ENCODE measurements around the gene MID1.
"Not testable (repeated sequence)": the region's sequence is repeated elsewhere in the genome, so short reads cannot be mapped to it uniquely, and the experiment has no call there.

Gene MID1

DNA sequence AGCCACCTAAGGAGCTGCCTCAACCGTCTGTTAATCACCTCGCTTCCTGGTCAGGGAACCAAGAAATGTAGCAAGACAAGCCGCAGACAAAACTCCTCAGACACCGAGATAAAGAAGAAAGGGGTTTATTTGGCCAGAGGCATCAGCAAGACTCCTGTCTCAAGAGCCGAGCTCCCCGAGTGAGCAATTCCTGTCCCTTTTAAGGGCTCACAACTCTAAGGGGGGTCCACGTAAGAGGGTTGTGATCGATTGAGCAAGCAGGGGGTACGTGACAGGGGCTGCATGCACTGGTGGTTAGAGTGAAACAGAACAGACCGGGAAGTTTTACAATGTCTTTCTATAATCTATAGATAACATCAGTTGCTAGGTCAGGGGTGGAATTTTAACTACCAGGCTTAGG, 30.6 kb downstream of the MID1 start:
- not testable (repeated sequence) for H3K9me3 ChIP-seq (ENCODE audit: low read length); H3K4me3 ChIP-seq (ENCODE audit: low read depth in 1 of 2, low read length in 2 of 2); H3K9ac ChIP-seq (ENCODE audit: low read length); H3K4me1 ChIP-seq (ENCODE audit: insufficient read depth, low read length); H3K27me3 ChIP-seq (ENCODE audit: control insufficient read depth in 1 of 2, insufficient read depth in 2 of 2, low read length in 2 of 2); H3K27ac ChIP-seq (ENCODE audit: low read depth, low read length); H3K36me3 ChIP-seq (ENCODE audit: insufficient read depth, low read length)

DNA sequence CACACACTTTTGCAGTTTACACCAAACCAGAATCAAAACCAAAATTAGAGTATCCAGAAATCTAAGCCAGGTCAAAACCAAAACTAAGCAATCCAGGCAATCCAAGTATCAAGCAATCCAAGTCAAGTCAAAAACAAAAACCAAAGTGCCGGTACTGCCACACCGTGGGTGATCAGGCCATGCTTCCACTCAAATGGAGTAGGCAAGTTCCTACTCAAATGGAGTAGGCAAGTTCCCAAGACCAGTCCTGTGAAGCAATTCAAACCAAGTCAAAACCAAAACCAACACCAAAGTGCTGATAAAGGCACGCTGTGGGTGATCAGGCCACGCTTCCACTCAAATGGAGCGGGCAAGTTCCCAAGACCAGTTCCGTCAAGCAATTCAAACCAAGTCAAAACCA, 31.3 kb downstream of the MID1 start:
- H3K27ac ChIP-seq (ENCODE audit: low read depth, low read length) = no peak overlapping the region
- no peak overlapping the region for H3K4me3 ChIP-seq (ENCODE audit: low read depth in 1 of 2, low read length in 2 of 2)
- H3K9me3 ChIP-seq (ENCODE audit: low read length) = no peaks in the 10 kb centered on the region
- no peak overlapping the region for H3K9ac ChIP-seq (ENCODE audit: low read length)
- no peaks in the 10 kb centered on the region for H3K36me3 ChIP-seq (ENCODE audit: insufficient read depth, low read length)
- no peaks in the 10 kb centered on the region for H3K4me1 ChIP-seq (ENCODE audit: insufficient read depth, low read length)
- H3K27me3 ChIP-seq (ENCODE audit: control insufficient read depth in 1 of 2, insufficient read depth in 2 of 2, low read length in 2 of 2) = no peaks in the 10 kb centered on the region

DNA sequence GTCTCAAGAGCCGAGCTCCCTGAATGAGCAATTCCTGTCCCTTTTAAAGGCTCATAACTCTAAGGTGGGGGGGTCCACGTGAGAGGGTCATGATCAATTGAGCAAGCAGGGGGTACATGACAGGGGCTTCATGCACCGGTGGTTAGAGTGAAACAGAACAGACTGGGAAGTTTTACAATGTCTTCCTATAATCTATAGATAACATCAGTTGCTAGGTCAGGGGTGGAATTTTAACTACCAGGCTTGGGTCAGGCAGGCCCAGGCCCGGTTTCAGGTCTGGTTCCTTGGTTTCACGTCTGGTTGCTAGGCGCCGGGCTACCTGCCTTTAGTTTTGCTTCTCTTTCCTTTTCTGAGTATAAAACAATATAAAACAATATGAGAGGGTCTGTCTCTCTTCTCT, 35.5 kb downstream of the MID1 start:
- H3K27me3 ChIP-seq (ENCODE audit: control insufficient read depth in 1 of 2, insufficient read depth in 2 of 2, low read length in 2 of 2); H3K9me3 ChIP-seq (ENCODE audit: low read length); H3K4me1 ChIP-seq (ENCODE audit: insufficient read depth, low read length); H3K36me3 ChIP-seq (ENCODE audit: insufficient read depth, low read length); H3K27ac ChIP-seq (ENCODE audit: low read depth, low read length); H3K9ac ChIP-seq (ENCODE audit: low read length); H3K4me3 ChIP-seq (ENCODE audit: low read depth in 1 of 2, low read length in 2 of 2): not testable (repeated sequence)

- Histone ChIP-seq H3K9me3 (ENCODE audit: low read length) (no peaks in the 10 kb centered on the region), H3K27ac (ENCODE audit: low read depth, low read length) (no peak overlapping the region), H3K36me3 (ENCODE audit: insufficient read depth, low read length) (no peaks in the 10 kb centered on the region)
Measured at GRCh38 chrX:10582945-10583344, 37.4 kb downstream of the MID1 start.

GRCh38 chrX:10582215-10582733, 38.1 kb downstream of the MID1 start:
- H3K4me1 ChIP-seq (ENCODE audit: insufficient read depth, low read length) = peaks cover 5% of the 10 kb centered on the region
- H3K4me3 ChIP-seq (ENCODE audit: low read depth in 1 of 2, low read length in 2 of 2) = no peak overlapping the region
- H3K36me3 ChIP-seq (ENCODE audit: insufficient read depth, low read length) = no peaks in the 10 kb centered on the region
- no peaks in the 10 kb centered on the region for H3K9me3 ChIP-seq (ENCODE audit: low read length)
- H3K27ac ChIP-seq (ENCODE audit: low read depth, low read length) = no peak overlapping the region
- H3K27me3 ChIP-seq (ENCODE audit: control insufficient read depth in 1 of 2, insufficient read depth in 2 of 2, low read length in 2 of 2) = no peaks in the 10 kb centered on the region
- no peak overlapping the region for H3K9ac ChIP-seq (ENCODE audit: low read length)

More at GRCh38 chrX:10582945-10583344, 37.4 kb downstream of the MID1 start:
- Histone ChIP-seq H3K27me3 (ENCODE audit: control insufficient read depth in 1 of 2, insufficient read depth in 2 of 2, low read length in 2 of 2) (no peaks in the 10 kb centered on the region), H3K4me3 (ENCODE audit: low read depth in 1 of 2, low read length in 2 of 2) (no peak overlapping the region), H3K9ac (ENCODE audit: low read length) (no peak overlapping the region), H3K4me1 (ENCODE audit: insufficient read depth, low read length) (peaks cover 1% of the 10 kb centered on the region)

GRCh38 chrX:10579112-10580011, 41.0 kb downstream of the MID1 start:
- H3K9me3 ChIP-seq (ENCODE audit: low read length) = no peaks in the 10 kb centered on the region
- peak overlapping the region; percentile 32 for H3K27ac ChIP-seq (ENCODE audit: low read depth, low read length)
- H3K4me3 ChIP-seq (ENCODE audit: low read depth in 1 of 2, low read length in 2 of 2) = no peak overlapping the region
- no peak overlapping the region for H3K9ac ChIP-seq (ENCODE audit: low read length)
- H3K4me1 ChIP-seq (ENCODE audit: insufficient read depth, low read length) = peaks cover 9% of the 10 kb centered on the region
- no peaks in the 10 kb centered on the region for H3K27me3 ChIP-seq (ENCODE audit: control insufficient read depth in 1 of 2, insufficient read depth in 2 of 2, low read length in 2 of 2)
- H3K36me3 ChIP-seq (ENCODE audit: insufficient read depth, low read length) = no peaks in the 10 kb centered on the region

DNA sequence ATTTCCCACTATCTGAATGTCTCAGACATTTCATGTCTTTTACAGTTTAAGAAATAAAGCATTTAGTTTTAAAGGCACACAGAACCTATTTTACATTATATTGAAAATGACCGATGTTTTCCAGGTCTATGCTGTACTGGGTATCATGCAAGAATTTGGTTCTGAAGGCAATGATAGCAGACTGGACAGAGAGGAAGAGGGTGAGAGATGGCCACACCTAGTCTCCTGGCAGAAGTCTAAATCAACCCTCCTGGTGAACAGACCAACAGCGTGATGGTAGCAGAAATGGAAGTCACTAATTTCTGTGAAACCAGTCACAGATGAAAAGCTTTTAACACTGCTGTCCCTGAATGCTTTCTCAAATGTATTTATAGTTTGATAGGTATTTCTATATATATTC, 41.9 kb downstream of the MID1 start:
- no peak overlapping the region for H3K4me3 ChIP-seq (ENCODE audit: low read depth in 1 of 2, low read length in 2 of 2)
- H3K36me3 ChIP-seq (ENCODE audit: insufficient read depth, low read length) = no peaks in the 10 kb centered on the region
- no peak overlapping the region for H3K27ac ChIP-seq (ENCODE audit: low read depth, low read length)
- peaks cover 9% of the 10 kb centered on the region for H3K4me1 ChIP-seq (ENCODE audit: insufficient read depth, low read length)
- H3K27me3 ChIP-seq (ENCODE audit: control insufficient read depth in 1 of 2, insufficient read depth in 2 of 2, low read length in 2 of 2) = no peaks in the 10 kb centered on the region
- no peak overlapping the region for H3K9ac ChIP-seq (ENCODE audit: low read length)
- H3K9me3 ChIP-seq (ENCODE audit: low read length) = no peaks in the 10 kb centered on the region

- H3K9ac ChIP-seq (ENCODE audit: low read length) = no peak overlapping the region
- H3K36me3 ChIP-seq (ENCODE audit: insufficient read depth, low read length) = no peaks in the 10 kb centered on the region
- H3K9me3 ChIP-seq (ENCODE audit: low read length) = no peaks in the 10 kb centered on the region
- no peaks in the 10 kb centered on the region for H3K27me3 ChIP-seq (ENCODE audit: control insufficient read depth in 1 of 2, insufficient read depth in 2 of 2, low read length in 2 of 2)
- peaks cover 9% of the 10 kb centered on the region for H3K4me1 ChIP-seq (ENCODE audit: insufficient read depth, low read length)
- H3K27ac ChIP-seq (ENCODE audit: low read depth, low read length) = no peak overlapping the region
- H3K4me3 ChIP-seq (ENCODE audit: low read depth in 1 of 2, low read length in 2 of 2) = no peak overlapping the region
Measured at GRCh38 chrX:10577853-10578252, 42.5 kb downstream of the MID1 start.

DNA sequence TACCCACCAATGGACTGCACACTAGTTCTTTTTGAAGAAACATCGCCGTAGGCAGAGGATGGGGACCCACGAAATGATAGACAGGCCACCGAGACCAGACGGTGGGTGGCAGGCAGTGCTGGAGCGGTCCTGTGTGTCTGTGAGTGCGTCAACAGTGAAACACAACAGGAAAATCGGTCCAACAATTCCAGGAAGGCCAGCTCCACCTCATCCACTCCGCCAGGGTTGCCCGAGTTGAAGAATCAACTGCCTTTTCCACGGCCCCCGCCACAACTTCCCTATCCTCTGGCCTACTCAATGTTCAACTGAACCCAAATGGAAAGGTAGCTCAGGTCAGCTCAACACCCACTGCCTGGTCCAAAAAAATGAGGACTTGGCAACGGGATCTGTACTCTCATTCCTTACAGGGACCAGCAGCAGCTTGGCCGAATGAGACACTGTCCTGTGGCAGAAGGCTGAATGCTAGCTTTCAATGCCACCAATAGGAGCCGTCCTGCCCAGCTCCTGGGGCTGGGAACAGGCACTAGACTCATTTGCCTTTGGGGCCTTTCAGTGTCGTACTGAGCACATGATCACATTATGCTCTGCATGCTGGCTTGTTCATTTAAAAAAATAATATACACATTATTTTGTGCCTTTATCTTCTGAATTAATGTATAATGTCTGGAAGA, 43.5 kb downstream of the MID1 start:
- H3K4me3 ChIP-seq (ENCODE audit: low read depth in 1 of 2, low read length in 2 of 2) = no peak overlapping the region
- no peaks in the 10 kb centered on the region for H3K36me3 ChIP-seq (ENCODE audit: insufficient read depth, low read length)
- peaks cover 9% of the 10 kb centered on the region for H3K4me1 ChIP-seq (ENCODE audit: insufficient read depth, low read length)
- H3K27ac ChIP-seq (ENCODE audit: low read depth, low read length) = no peak overlapping the region
- H3K27me3 ChIP-seq (ENCODE audit: control insufficient read depth in 1 of 2, insufficient read depth in 2 of 2, low read length in 2 of 2) = no peaks in the 10 kb centered on the region
- H3K9me3 ChIP-seq (ENCODE audit: low read length) = no peaks in the 10 kb centered on the region
- H3K9ac ChIP-seq (ENCODE audit: low read length) = no peak overlapping the region

DNA sequence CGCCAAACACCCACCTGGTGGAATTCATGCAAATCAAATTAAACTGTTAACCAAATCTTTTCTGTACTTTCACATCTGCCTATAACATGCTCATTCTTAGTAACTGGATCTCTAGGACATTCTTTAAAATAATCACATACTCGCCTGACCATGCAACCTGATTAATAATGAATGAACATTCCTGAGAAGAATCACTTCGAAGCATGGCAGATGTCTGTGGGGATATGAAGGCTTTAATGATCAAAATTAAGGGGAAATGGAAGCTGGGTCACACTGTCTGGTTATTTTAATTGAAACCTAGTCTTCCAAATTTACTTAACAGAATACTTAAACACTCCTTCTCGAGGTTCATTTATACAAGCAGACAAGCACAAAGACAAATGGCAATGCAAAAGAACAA, 44.2 kb downstream of the MID1 start:
- no peak overlapping the region for H3K9ac ChIP-seq (ENCODE audit: low read length)
- H3K27me3 ChIP-seq (ENCODE audit: control insufficient read depth in 1 of 2, insufficient read depth in 2 of 2, low read length in 2 of 2) = no peaks in the 10 kb centered on the region
- no peak overlapping the region for H3K27ac ChIP-seq (ENCODE audit: low read depth, low read length)
- no peaks in the 10 kb centered on the region for H3K9me3 ChIP-seq (ENCODE audit: low read length)
- H3K36me3 ChIP-seq (ENCODE audit: insufficient read depth, low read length) = no peaks in the 10 kb centered on the region
- H3K4me1 ChIP-seq (ENCODE audit: insufficient read depth, low read length) = peaks cover 9% of the 10 kb centered on the region
- no peak overlapping the region for H3K4me3 ChIP-seq (ENCODE audit: low read depth in 1 of 2, low read length in 2 of 2)

GRCh38 chrX:10574663-10575062, 45.7 kb downstream of the MID1 start:
- H3K36me3 ChIP-seq (ENCODE audit: insufficient read depth, low read length) = no peaks in the 10 kb centered on the region
- H3K4me1 ChIP-seq (ENCODE audit: insufficient read depth, low read length) = peaks cover 13% of the 10 kb centered on the region
- H3K4me3 ChIP-seq (ENCODE audit: low read depth in 1 of 2, low read length in 2 of 2) = no peak overlapping the region
- no peak overlapping the region for H3K27ac ChIP-seq (ENCODE audit: low read depth, low read length)
- no peaks in the 10 kb centered on the region for H3K9me3 ChIP-seq (ENCODE audit: low read length)
- no peak overlapping the region for H3K9ac ChIP-seq (ENCODE audit: low read length)
- H3K27me3 ChIP-seq (ENCODE audit: control insufficient read depth in 1 of 2, insufficient read depth in 2 of 2, low read length in 2 of 2) = no peaks in the 10 kb centered on the region
